Measurements from ENCODE around the gene RAET1L.

RAET1L gene

GRCh38 chr6:150044621-150045145 lies 19.4 kb upstream of the RAET1L start:
- Histone ChIP-seq H3K36me3 (ENCODE audit: low read depth) (no peaks in the 10 kb centered on the region), H3K27me3 (ENCODE audit: insufficient read depth, poor library complexity, severe bottlenecking) (peaks cover 2% of the 10 kb centered on the region), H3K27ac (ENCODE audit: poor library complexity, severe bottlenecking) (no peak overlapping the region), H3K4me3 (ENCODE audit: severe bottlenecking) (no peak overlapping the region), H3K4me1 (ENCODE audit: insufficient read depth, poor library complexity, severe bottlenecking) (no peaks in the 10 kb centered on the region), H3K9me3 (ENCODE audit: severe bottlenecking) (no peaks in the 10 kb centered on the region)
- no peak for TF ChIP-seq CTCF (IDR thresholded peaks at IDR 0.05; ENCODE audit: poor library complexity, severe bottlenecking)
- DNase-seq (ENCODE audit: low spot score) (no peak), ATAC-seq (ENCODE audit: low read depth) (no peak)

GRCh38 chr6:150043501-150044412 lies 18.4 kb upstream of the RAET1L start:
- H3K36me3 ChIP-seq (ENCODE audit: low read depth) = no peaks in the 10 kb centered on the region
- DNase-seq (ENCODE audit: low spot score) (no peak), ATAC-seq (ENCODE audit: low read depth) (no peak)
- H3K27me3 ChIP-seq (ENCODE audit: insufficient read depth, poor library complexity, severe bottlenecking) = peaks cover 11% of the 10 kb centered on the region
- no peaks in the 10 kb centered on the region for H3K9me3 ChIP-seq (ENCODE audit: severe bottlenecking)
- H3K27ac ChIP-seq (ENCODE audit: poor library complexity, severe bottlenecking) = no peak overlapping the region
- H3K4me3 ChIP-seq (ENCODE audit: severe bottlenecking) = no peak overlapping the region
- no peaks in the 10 kb centered on the region for H3K4me1 ChIP-seq (ENCODE audit: insufficient read depth, poor library complexity, severe bottlenecking)
- TF ChIP-seq CTCF (IDR thresholded peaks at IDR 0.05; ENCODE audit: poor library complexity, severe bottlenecking) = no peak

- DNase-seq (ENCODE audit: low spot score) = no peak
- Histone ChIP-seq H3K27ac (ENCODE audit: poor library complexity, severe bottlenecking) (no peak overlapping the region), H3K4me1 (ENCODE audit: insufficient read depth, poor library complexity, severe bottlenecking) (no peaks in the 10 kb centered on the region), H3K9me3 (ENCODE audit: severe bottlenecking) (no peaks in the 10 kb centered on the region), H3K36me3 (ENCODE audit: low read depth) (no peaks in the 10 kb centered on the region), H3K27me3 (ENCODE audit: insufficient read depth, poor library complexity, severe bottlenecking) (peaks cover 18% of the 10 kb centered on the region), H3K4me3 (ENCODE audit: severe bottlenecking) (no peak overlapping the region)
- ATAC-seq (ENCODE audit: low read depth) = no peak
- TF ChIP-seq CTCF (IDR thresholded peaks at IDR 0.05; ENCODE audit: poor library complexity, severe bottlenecking) = no peak
Measured at GRCh38 chr6:150043096-150043495, 17.8 kb upstream of the RAET1L start.

GRCh38 chr6:150038202-150039062 lies 13.1 kb upstream of the RAET1L start:
- peak overlapping the region; percentile 14 for H3K4me3 ChIP-seq (ENCODE audit: severe bottlenecking)
- H3K27me3 ChIP-seq (ENCODE audit: insufficient read depth, poor library complexity, severe bottlenecking) = peaks cover 35% of the 10 kb centered on the region
- H3K9me3 ChIP-seq (ENCODE audit: severe bottlenecking) = no peaks in the 10 kb centered on the region
- DNase-seq (ENCODE audit: low spot score) (no peak), ATAC-seq (ENCODE audit: low read depth) (peak; percentile 78)
- H3K4me1 ChIP-seq (ENCODE audit: insufficient read depth, poor library complexity, severe bottlenecking) = no peaks in the 10 kb centered on the region
- H3K36me3 ChIP-seq (ENCODE audit: low read depth) = no peaks in the 10 kb centered on the region
- TF ChIP-seq CTCF (IDR thresholded peaks at IDR 0.05; ENCODE audit: poor library complexity, severe bottlenecking) = no peak
- H3K27ac ChIP-seq (ENCODE audit: poor library complexity, severe bottlenecking) = no peak overlapping the region

Data from RWPE2 (cell line).